Activated CD4-positive, alpha-beta T cell treated with anti-CD3 and anti-CD28 coated beads for 24 hours (primary cell): ENCODE data around the gene DPP6.

Source experiments
- DNase-seq, 2 donors: peaks; one replicate each; pipeline ENCODE4 v3.0.0-alpha.2; 2020; ENCODE audit warnings: low read depth in 2 of 2

DPP6 gene

DNA sequence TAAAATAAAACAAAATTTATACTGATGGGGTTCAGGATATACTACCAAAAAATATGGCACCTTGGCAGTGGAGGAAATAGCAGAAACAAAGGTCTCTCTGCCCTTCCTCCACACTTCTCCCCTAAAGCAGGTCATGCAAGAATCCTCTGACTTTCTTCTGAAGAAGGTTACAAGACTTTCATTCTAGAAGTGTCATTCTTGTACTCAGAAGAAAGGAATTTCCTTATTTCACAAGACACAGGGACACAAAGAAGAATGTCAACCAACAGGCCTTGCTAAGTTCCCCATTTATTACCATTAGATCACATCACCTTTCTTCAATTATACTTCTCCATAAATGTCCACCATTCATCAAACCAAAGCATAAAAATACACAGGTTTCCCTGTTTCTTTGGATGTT, 480.6 kb downstream of the DPP6 start:
- no peak for DNase-seq

DNA sequence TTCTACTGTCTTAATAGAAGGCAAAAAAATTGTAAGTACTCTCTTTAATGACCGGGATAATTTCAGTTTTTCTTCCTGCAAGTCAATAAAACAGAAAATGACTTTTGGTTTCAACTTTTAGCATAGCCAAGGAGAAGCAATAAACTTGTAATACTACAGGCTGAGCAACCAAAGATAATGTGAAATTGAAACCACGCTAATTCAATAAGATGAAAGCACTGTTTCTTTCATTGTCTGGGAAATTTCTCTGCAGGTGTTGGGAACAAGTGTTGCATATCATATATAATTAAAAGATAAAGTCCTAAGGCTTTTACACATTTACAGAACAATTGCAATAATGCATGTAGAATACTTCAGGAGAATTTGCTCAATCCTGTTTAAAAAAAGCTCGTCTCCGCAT, 488.4 kb downstream of the DPP6 start:
- no peak for DNase-seq

DNA sequence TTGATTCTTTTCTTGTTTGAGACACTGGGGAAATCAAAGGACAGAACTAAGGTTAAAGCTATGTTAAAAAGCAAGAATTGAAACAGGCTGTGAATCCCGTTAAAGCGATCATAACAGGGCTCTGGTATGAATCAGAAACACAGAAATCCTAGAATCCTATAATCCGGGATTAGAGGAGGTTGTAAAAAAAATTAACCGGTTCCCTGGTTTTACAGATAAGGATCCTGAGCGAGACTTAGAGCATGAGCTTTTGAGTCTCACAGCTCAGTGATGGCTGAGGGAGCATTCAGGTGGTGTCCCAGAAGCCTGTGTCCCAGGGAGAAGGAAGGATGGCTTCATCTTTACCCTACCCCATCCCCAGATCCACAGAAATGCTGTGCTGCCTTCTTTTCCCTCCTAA, 489.4 kb downstream of the DPP6 start:
- no peak for DNase-seq

DNA sequence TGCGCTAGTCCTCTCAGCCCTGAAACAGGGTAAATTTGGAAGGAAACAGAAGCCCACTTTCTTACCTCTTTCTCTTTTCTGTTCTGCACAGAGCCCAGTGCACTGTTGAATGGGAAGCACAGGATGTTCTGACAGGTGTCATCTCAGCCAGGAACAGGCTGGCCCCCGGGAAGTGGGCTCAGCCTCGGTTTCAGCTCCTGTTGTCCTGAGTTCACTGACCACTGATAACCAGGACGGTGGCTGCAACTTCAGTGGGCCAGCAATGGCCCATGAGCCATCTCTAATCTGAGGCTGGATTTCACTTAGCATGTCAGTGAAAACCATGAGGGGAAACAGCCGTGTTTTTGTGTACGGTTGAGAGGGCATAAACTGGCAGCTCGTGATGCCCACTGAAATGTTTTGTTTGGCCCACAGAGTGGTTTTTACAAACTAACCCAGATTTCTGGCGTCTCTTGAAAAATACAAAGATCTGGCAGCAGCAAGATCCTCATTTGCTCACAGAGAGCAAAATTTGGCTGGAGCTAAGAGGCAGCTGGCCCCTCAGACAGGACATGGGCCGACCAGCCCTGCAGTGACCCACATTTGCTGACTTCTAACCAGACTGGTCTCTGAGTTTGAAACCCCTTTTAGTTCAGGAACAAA, 494.9 kb downstream of the DPP6 start:
- no peak for DNase-seq

GRCh38 chr7:154553711-154554265, 501.6 kb downstream of the DPP6 start:
- DNase-seq, result no peak

DNA sequence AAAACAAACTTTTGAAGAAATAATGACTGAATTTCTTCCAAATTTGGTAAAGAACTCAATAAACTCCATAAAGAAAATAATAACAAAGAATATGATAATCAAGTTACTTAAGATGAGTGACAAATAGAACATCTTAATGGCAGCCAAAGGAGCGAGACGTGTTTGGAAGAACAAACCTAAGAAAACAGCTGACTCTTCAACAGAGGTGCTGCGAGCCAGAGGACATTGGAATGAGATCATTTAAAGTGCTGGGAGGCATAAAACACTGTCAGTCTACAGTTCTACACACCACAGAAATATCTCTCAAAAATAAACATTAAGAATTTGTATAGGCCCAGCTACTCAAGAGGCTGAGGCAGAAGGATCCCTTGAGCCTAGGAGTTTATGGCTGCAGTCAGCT, 507.3 kb downstream of the DPP6 start:
- DNase-seq, result no peak

GRCh38 chr7:154564676-154565075, 512.5 kb downstream of the DPP6 start:
- DNase-seq, result no peak

DNA sequence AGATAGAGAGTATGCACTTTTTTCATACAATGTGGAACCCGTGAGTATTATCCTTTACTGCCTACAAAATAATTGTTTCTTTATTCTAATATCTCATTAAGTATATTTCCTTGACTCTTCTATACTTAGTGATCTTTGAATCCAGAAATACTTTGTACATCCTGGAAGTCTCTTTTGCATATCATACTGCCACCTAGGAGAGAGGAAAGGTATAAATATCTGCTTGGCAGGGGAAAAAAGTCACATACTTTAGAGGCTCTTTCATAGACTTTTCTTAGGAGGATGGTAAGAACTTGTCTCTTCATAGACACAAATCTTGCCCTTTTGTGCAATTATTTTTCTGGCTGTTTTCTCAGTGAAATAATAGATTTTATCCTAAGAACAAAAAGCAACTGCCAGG, 514.7 kb downstream of the DPP6 start:
- DNase-seq, result no peak

- DNase-seq, result no peak
Measured at GRCh38 chr7:154568346-154568745, 516.1 kb downstream of the DPP6 start.

DNA sequence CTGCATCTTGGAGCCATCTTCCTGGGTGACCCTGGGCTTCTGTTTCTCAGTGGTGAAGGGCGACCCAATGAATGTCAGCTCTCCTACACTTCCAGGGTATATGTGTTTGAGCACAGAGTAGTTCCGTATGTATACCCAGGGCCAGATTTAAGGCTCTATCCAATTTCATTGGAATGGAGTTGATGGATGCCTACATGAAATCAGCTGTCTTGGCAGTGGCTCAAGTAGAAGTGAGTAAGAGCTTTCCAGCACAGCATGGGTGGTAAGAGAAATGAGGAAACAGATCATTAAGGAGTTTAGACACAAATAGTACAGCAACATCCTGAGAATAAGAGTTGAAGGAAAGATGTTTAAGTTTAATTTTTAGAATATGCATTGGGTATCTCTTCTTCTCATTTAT, 517.7 kb downstream of the DPP6 start:
- no peak for DNase-seq

DNA sequence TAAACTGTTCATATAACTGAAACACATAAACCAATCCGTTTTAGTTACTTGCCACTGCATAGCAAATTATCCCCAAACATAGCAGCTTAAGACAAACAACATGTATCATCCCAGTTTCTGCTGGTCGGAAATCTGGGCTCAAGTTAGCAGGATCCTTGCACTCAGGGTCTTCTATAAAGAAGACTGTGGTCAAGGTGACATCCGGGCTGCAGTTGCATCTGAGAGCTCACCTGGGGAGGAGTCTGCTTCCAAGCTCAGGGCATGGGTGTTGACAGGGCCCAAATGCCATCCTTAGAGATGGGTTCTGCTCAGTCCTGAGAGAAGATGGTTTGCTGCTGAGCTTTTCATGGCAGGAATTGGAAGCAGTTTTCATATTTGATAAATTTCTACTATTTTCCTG, 519.6 kb downstream of the DPP6 start:
- no peak for DNase-seq

- DNase-seq, result no peak
Measured at GRCh38 chr7:154574235-154574634, 522.0 kb downstream of the DPP6 start.

GRCh38 chr7:154575497-154575896, 523.3 kb downstream of the DPP6 start:
- no peak for DNase-seq

DNA sequence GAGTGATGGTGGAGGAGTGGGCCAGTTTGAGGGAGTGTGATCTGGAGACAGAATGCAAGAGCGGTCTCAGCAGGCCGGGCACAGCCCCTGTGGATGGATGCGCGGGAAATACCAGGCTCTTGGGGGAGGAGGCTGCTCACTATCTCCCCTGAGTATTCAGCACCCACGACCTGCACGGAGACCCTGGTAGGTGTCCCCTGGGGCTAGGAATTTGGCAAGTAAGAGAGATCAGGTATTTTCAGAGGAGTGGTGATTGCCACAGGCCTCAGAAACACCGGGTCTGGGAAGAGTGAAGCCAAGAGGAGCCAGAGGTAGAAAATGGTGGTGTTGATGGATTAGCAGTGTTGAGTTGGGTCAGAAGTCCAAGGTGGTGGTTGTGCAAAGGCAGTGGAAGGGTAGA, 524.4 kb downstream of the DPP6 start:
- no peak for DNase-seq

DNA sequence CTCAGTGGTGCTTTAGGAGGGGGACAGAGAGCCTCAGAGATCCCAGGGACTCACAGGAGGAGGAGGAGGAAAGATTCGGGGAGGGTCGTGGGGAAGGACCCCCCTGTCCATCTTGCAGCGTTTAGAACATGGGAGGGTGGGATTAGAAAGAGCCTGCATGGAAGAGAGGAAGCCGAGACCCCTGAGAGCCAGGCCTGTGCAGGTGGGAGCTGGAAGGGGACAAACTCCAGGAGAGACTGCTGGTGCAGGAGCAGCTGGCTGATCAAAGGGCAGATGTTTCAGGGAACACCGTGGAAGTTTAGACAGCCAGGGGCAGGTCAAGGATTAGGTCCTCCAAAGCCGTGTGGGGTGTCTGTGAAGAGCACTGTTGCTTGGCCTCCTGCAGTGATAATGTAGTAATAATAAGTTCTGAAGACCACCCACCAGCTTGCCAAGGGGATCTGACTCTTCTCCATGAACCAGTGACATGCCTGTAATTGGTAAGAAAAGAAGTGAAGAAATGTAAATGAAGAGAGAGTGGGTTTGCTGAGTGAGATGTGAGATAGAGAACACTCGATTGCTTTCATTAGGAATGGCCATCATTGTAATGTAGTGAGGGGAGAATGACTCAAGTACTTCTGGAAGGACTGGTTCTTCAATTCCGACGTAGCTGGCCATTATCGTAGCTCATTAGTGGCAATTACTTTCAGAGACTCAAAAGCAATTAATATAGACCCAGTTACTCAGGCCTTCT, 525.1 kb downstream of the DPP6 start:
- no peak for DNase-seq

GRCh38 chr7:154578336-154578735, 526.1 kb downstream of the DPP6 start:
- no peak for DNase-seq

GRCh38 chr7:154579711-154580110, 527.5 kb downstream of the DPP6 start:
- no peak for DNase-seq

GRCh38 chr7:154581251-154581890, 529.2 kb downstream of the DPP6 start:
- no peak for DNase-seq

GRCh38 chr7:154583454-154583853, 531.3 kb downstream of the DPP6 start:
- no peak for DNase-seq

- no peak for DNase-seq
Measured at GRCh38 chr7:154584352-154585252, 532.4 kb downstream of the DPP6 start.

GRCh38 chr7:154587792-154588191, 535.6 kb downstream of the DPP6 start:
- no peak for DNase-seq

DNA sequence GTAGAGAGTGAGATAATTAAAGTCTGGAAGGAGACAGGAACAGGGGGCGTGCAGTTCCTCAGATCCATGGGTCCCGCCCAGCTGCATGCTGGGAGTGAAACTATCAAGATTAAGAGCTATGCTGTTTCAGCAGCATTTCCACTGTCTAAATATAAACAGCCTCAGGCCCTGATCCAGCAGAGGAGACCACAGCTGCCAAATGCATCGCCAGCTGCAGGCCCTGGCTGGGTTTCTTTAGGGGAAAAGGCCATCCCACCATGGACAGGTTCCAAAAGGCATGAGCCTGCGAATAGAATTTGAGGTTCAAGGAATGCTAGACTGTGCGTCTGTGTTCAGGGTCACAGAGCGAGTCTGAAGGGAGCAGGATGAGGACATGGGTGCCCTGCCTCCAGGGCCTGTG, 539.3 kb downstream of the DPP6 start:
- no peak for DNase-seq
